CD4-positive, alpha-beta T cell treated with Interleukin-17A for 1 hour (primary cell): ENCODE measurements around the gene MID1.

Source experiments
- DNase-seq: peaks from one replicate; pipeline ENCODE4 v3.0.0-alpha.2; 2020

Gene MID1

GRCh38 chrX:10525381-10526120, 94.8 kb downstream of the MID1 start:
- DNase-seq: no peak

- no peak for DNase-seq
Measured at GRCh38 chrX:10524578-10524977, 95.8 kb downstream of the MID1 start.

- DNase-seq: no peak
Measured at GRCh38 chrX:10519761-10520160, 100.6 kb downstream of the MID1 start.

- DNase-seq: no peak
Measured at GRCh38 chrX:10519278-10519677, 101.1 kb downstream of the MID1 start.

GRCh38 chrX:10518073-10518472, 102.3 kb downstream of the MID1 start:
- DNase-seq: no peak

- DNase-seq: no peak
Measured at GRCh38 chrX:10516781-10517322, 103.5 kb downstream of the MID1 start.

GRCh38 chrX:10514891-10515290, 105.5 kb downstream of the MID1 start:
- no peak for DNase-seq

GRCh38 chrX:10513974-10514373, 106.4 kb downstream of the MID1 start:
- DNase-seq: no peak

GRCh38 chrX:10512741-10513140, 107.6 kb downstream of the MID1 start:
- no peak for DNase-seq

GRCh38 chrX:10512258-10512657, 108.1 kb downstream of the MID1 start:
- no peak for DNase-seq

- DNase-seq: no peak
Measured at GRCh38 chrX:10509397-10509796, 111.0 kb downstream of the MID1 start.

- no peak for DNase-seq
Measured at GRCh38 chrX:10508891-10509290, 111.5 kb downstream of the MID1 start.

- no peak for DNase-seq
Measured at GRCh38 chrX:10507876-10508275, 112.5 kb downstream of the MID1 start.

- no peak for DNase-seq
Measured at GRCh38 chrX:10507181-10507580, 113.2 kb downstream of the MID1 start.

GRCh38 chrX:10506781-10507180, 113.6 kb downstream of the MID1 start:
- no peak for DNase-seq

GRCh38 chrX:10505726-10506125, 114.7 kb downstream of the MID1 start:
- no peak for DNase-seq

GRCh38 chrX:10502961-10503360, 117.4 kb downstream of the MID1 start:
- no peak for DNase-seq

GRCh38 chrX:10501611-10502010, 118.8 kb downstream of the MID1 start:
- no peak for DNase-seq

- no peak for DNase-seq
Measured at GRCh38 chrX:10496345-10496965, 123.9 kb downstream of the MID1 start.

GRCh38 chrX:10495677-10496076, 124.7 kb downstream of the MID1 start:
- no peak for DNase-seq

- DNase-seq: no peak
Measured at GRCh38 chrX:10492250-10492649, 128.1 kb downstream of the MID1 start.

- DNase-seq: no peak
Measured at GRCh38 chrX:10486373-10486772, 134.0 kb downstream of the MID1 start.

- no peak for DNase-seq
Measured at GRCh38 chrX:10485326-10485725, 135.1 kb downstream of the MID1 start.

GRCh38 chrX:10484683-10485247, 135.6 kb downstream of the MID1 start:
- no peak for DNase-seq
